ENCODE results near the gene ASPDH. TPM values are rescaled to one million over a fixed set of nuclear protein-coding genes. Genes with fewer than 3 reads are reported as not detected.

The ASPDH gene
- total and polyA plus RNA-seq, 2 of the 4 experiments (the other 2 are of a cell fraction): not detected

GRCh38 chr19:50546527-50547221 lies 33.0 kb upstream of the ASPDH start:
- Histone ChIP-seq H3K4me3 (ENCODE audit: insufficient read depth, low read depth, low read length) (no peak overlapping the region), H2AK5ac (ENCODE audit: low read depth, low read length) (no peak overlapping the region), H3K9ac (ENCODE audit: low read depth, low read length) (no peak overlapping the region), H3K18ac (ENCODE audit: low read depth, low read length) (no peak overlapping the region), H3K27me3 (ENCODE audit: control insufficient read depth, insufficient read depth, low read length) (peaks cover 15% of the 10 kb centered on the region), H2BK5ac (ENCODE audit: low read depth, low read length, poor library complexity, severe bottlenecking) (no peak overlapping the region), H3K36me3 (ENCODE audit: control insufficient read depth, insufficient read depth, low read length) (no peaks in the 10 kb centered on the region), H4K8ac (ENCODE audit: low read depth in 2 of 2, low read length in 2 of 2) (no peak overlapping the region), H2BK15ac (ENCODE audit: low read depth, low read length) (no peak overlapping the region), H3K27ac (ENCODE audit: insufficient read depth, low read length) (no peak overlapping the region), H2AK9ac (replicated peaks; ENCODE audit: low read depth, low read length, poor library complexity) (no peak overlapping the region), H4K5ac (ENCODE audit: low read depth, low read length) (no peak overlapping the region), H3K9me3 (ENCODE audit: control insufficient read depth, insufficient read depth, low read length) (no peaks in the 10 kb centered on the region), H3K9me1 (ENCODE audit: insufficient read depth, low read length) (no peaks in the 10 kb centered on the region), H2BK120ac (ENCODE audit: low read depth, low read length) (no peak overlapping the region), H3K4ac (ENCODE audit: low read depth, low read length) (no peak overlapping the region), H2AFZ (replicated peaks; ENCODE audit: low read length, poor library complexity) (peak overlapping the region; percentile 72), H4K91ac (ENCODE audit: insufficient read depth, low read depth, low read length) (no peak overlapping the region), H4K20me1 (ENCODE audit: insufficient read depth, low read length) (no peaks in the 10 kb centered on the region), H3K56ac (ENCODE audit: extremely low read depth, insufficient read depth, low read length) (no peak overlapping the region), H2BK20ac (ENCODE audit: low read depth, low read length) (no peak overlapping the region), H3K14ac (replicated peaks; ENCODE audit: low read depth, low read length) (no peak overlapping the region), H3K4me1 (ENCODE audit: control insufficient read depth, insufficient read depth, low read length) (no peaks in the 10 kb centered on the region), H3K79me1 (ENCODE audit: low read depth in 1 of 2, low read length in 2 of 2) (no peaks in the 10 kb centered on the region), H3K4me2 (ENCODE audit: low read depth, low read length) (no peak overlapping the region), H3K23ac (ENCODE audit: low read depth, low read length) (no peak overlapping the region)
- no peak for DNase-seq
- dilution Hi-C loops (cut with HindIII; ENCODE audit: low sequenced_read_pairs, unreplicated experiment) (no loop called here), intact Hi-C loops (cut with micrococcal nuclease) (no loop called here), in situ Hi-C loops (cut with MboI; ENCODE audit: low sequenced_read_pairs) (no loop called here)
- no TSS peak for BruUV-seq (replicated peaks)
- 83% methylated on average over 9 of the region's 29 CpGs; no CpG with 5 or more reads in 1 of the 2 experiments for WGBS, 2 experiments (ENCODE audit: extremely low coverage in 2 of 2, insufficient read length in 1 of 2)
- CTCF ChIA-PET: no interaction called here
- POLR2A ChIA-PET (ENCODE audit: unreplicated experiment): no interaction called here
- no peak for TF ChIP-seq USF2 (IDR thresholded peaks at IDR 0.05; ENCODE audit: low read depth, low read length)
- TF ChIP-seq CTCF (conservative IDR thresholded peaks at IDR 0.05; ENCODE audit: low read depth, low read length): no peak
- no peak for TF ChIP-seq CHD1 (IDR thresholded peaks at IDR 0.05; ENCODE audit: low read depth, low read length)
- TF ChIP-seq RFX5 (IDR thresholded peaks at IDR 0.05; ENCODE audit: low read depth, low read length): no peak
- no peak for TF ChIP-seq CEBPB (IDR thresholded peaks at IDR 0.05; ENCODE audit: low read depth, low read length)
- TF ChIP-seq NFE2L2 (IDR thresholded peaks at IDR 0.05; ENCODE audit: low read depth, low read length): no peak
- no peak for TF ChIP-seq RAD21 (IDR thresholded peaks at IDR 0.05; ENCODE audit: low read length)
- TF ChIP-seq FOS (IDR thresholded peaks at IDR 0.05; ENCODE audit: low read depth, low read length): no peak
- TF ChIP-seq SMC3 (IDR thresholded peaks at IDR 0.05; ENCODE audit: low read depth, low read length): no peak
- TF ChIP-seq BHLHE40 (IDR thresholded peaks at IDR 0.05; ENCODE audit: low read depth, low read length): no peak
- no peak for TF ChIP-seq POLR2A (IDR thresholded peaks at IDR 0.05; ENCODE audit: low read depth, low read length)
- TF ChIP-seq MXI1 (IDR thresholded peaks at IDR 0.05; ENCODE audit: borderline replicate concordance, low read depth, low read length): no peak
- TF ChIP-seq MAZ (IDR thresholded peaks at IDR 0.05; ENCODE audit: borderline replicate concordance, low read depth, low read length): no peak
- no peak for TF ChIP-seq RCOR1 (IDR thresholded peaks at IDR 0.05; ENCODE audit: insufficient replicate concordance, low read length)
- TF ChIP-seq MAFK (IDR thresholded peaks at IDR 0.05; ENCODE audit: low read depth, low read length): no peak
- TF ChIP-seq, protein P1, sequence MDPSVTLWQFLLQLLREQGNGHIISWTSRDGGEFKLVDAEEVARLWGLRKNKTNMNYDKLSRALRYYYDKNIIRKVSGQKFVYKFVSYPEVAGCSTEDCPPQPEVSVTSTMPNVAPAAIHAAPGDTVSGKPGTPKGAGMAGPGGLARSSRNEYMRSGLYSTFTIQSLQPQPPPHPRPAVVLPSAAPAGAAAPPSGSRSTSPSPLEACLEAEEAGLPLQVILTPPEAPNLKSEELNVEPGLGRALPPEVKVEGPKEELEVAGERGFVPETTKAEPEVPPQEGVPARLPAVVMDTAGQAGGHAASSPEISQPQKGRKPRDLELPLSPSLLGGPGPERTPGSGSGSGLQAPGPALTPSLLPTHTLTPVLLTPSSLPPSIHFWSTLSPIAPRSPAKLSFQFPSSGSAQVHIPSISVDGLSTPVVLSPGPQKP (IDR thresholded peaks at IDR 0.05; ENCODE audit: borderline replicate concordance, low read depth, low read length): no peak
- ATAC-seq (ENCODE audit: low read depth): no peak
